HG02884 (cell line): Measurements from ENCODE around the gene FBXO2.
"Not testable (repeated sequence)": the region's sequence is repeated elsewhere in the genome, so short reads cannot be mapped to it uniquely, and the experiment has no call there.

Experiments used
- ATAC-seq: cut with Tn5 transposase; IDR thresholded peaks from one replicate; pipeline ENCODE4 v1.9.1; 2021; ENCODE audit warnings: mild to moderate bottlenecking, moderate library complexity; ENCODE audit not compliant: unreplicated experiment

FBXO2 gene

GRCh38 chr1:11634365-11635192 is 19.6 kb downstream of the FBXO2 start:
- no peak for ATAC-seq

DNA sequence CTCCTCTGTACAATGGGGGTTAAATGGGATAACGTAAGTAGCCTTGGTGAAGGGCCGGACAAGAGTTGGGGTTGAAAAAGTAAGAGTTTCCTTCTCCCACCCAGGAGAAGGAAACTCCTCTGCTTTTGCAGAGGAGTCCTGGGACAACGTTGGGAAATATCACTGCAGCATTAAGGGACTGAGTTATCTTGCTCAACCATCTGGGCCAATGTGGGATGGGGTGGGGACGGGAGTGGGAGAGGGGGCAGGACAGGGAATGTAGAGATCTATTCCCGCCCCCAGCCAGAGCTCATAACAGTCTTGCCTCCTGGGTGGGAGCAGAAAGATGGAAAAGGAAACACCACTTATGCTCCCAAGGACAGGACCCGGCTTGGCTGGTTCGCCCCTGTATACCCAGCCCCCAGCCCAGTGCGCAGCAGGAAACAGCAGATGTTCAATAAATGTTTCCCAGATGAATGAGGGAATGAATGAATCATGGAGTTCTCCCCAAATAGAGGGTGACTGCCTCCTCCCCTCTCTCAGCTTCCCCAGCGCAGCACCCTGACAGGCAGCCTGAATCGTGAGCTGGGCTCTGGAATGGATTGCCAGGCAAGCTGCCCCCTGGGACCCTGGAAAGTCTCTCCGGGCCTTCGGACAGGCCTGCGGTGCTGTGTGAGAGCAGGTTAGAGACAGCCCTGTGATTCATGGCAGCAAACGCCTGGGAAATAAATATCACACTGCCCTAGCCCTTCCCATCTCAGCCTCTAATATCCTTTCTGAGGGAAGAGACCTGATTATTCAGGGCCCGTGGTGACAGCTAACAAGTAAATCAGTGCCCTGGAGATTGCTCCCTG is 24.8 kb downstream of the FBXO2 start:
- ATAC-seq = no peak

GRCh38 chr1:11628767-11629166 is 25.5 kb downstream of the FBXO2 start:
- ATAC-seq = no peak

DNA sequence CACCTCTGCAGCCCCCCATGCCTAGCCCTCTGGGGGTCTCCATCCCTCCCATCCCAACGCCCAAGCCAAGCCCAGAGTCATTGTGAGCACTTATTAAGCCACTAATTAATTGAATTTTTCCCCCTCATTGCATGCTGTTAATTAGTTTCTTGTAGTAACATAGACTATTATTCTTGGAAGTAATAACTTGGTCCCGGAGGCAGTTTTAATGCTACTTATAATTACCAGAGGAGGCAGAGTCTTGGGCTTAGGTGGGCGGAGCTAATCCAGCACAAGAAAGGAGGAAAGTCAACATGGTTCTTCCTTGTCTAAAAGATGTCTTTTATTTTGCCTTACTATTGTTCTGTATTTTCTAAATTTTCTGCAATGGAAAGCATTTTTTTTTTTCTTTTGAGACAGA is 27.7 kb downstream of the FBXO2 start:
- ATAC-seq = no peak

DNA sequence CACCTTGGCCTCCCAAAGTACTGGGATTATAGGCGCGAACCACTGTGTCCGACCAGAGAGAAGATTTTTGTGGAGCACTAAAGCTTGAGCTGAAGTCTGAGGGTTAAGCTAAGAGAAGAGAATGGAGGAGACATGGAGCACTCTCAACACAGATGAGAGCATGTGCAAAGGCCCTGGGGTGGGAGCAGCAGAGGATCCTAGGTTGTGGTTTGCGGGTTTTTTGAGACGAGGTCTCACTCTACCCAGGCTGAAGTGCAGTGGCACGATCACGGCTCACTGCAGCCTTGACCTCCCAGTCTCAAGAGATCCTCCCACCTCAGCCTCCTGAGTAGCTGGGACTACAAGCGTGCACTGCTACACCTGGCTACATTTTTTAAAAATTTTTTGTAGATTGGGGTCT is 30.5 kb downstream of the FBXO2 start:
- ATAC-seq = no peak

DNA sequence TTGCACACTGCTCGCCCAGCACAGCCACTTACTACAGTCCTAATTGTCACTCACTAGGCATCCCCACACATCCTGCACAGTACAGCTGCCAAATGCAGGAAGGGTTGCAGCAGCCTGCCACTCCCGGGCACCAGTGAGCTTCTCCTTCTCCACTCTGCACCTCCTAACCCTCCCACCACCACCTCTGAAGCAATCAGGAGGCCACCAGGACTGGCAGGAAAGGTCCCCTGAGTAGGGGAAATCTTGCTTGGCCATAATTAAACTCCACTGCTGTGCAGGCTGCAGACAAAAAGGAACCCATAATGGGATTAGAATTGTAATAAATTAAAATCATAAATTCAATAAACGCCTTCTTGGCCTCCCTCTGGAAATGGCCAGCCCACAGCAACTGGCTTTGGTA is 31.8 kb downstream of the FBXO2 start:
- ATAC-seq = no peak

GRCh38 chr1:11620924-11621323 is 33.3 kb downstream of the FBXO2 start:
- ATAC-seq = no peak

DNA sequence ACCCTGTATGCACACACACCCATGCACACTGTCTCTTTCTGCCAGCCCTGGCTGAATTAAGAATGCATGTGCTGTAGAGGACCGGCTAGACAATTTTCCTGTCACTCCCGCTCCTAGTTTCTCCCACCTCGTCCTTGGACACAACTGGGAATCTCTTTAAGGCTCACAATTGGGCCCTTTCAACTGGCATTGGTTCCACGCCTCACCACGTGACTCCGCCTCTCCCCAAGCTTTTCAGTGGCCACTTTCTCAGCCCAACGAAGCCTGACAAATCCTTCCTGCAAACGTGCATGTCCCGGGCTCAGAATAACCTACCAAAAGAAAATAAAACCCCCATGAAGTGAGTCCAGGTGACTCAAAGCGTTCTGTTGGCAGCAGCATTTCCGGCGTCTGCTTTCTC is 33.8 kb downstream of the FBXO2 start:
- ATAC-seq = no peak

- no peak for ATAC-seq
These were observed 36.5 kb downstream of the FBXO2 start for GRCh38 chr1:11617741-11618140.

DNA sequence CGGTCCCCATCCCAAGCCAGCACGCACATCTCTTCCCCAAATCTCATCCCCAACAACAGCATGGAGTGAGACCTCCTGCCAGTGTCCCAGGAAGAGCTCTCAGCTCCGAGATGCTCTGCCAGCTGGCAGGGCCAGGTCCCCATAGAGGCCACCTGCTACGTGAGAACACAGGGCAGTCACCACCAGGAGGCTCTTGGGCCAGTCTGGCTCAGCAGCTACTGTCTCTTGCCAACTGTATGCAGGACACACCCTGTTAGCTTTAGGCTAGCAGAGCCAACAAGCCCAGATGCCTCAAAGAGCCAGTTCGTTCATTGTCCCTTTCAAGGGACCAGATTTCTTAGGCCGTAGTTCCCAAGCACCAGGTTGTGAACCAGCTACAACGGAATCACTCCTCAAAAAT is 36.9 kb downstream of the FBXO2 start:
- no peak for ATAC-seq

- no peak for ATAC-seq
These were observed 37.5 kb downstream of the FBXO2 start for GRCh38 chr1:11616766-11617165.

GRCh38 chr1:11615090-11615489 is 39.1 kb downstream of the FBXO2 start:
- no peak for ATAC-seq

DNA sequence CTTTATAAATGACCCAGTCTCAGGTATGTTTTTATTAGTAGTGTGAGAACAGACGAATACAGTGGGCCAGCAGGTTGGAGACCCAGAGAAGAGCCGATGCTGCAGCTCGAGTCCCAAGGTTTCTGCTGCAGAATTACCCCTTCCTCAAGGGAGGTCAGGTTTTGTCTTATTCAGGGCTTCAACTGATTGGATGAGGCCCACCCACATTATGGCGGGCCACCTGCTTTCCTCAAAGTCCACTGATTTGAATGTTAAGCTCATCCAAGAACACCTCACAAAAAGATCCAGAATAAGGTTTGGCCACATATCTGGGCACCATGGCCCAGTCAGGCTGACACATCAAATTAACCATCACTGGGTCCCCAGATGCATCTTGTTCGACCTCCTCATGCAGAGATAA is 40.9 kb downstream of the FBXO2 start:
- ATAC-seq = no peak

GRCh38 chr1:11611638-11612327 is 42.4 kb downstream of the FBXO2 start:
- ATAC-seq = no peak

DNA sequence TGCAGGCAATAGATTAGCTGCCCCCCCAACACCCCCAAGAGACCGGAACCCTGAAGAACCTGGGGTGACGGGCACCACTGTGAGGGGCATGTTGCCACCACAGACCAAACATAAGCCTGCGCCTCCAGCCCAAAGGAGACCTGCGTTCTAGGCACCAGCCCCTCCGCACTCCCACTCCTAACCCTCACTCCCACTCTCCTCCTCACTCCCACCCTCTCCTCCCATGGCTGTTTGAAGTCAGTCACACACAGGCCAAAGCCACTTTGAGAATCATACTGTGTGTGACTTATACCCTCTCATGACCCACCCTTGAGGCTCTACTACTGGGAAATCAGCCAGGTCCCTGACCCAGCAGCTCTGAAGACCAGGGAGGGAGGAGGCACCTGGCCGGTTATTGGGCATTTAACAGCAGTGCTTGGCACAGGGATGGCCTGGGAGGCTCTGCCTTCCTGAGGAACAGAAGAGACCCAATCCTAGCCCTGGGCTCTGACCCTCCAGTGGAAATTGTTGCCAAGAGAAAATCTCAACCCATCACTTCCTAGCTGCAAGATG is 43.5 kb downstream of the FBXO2 start:
- ATAC-seq = no peak

- not testable (repeated sequence) for ATAC-seq
These were observed 44.9 kb downstream of the FBXO2 start for GRCh38 chr1:11609378-11609777.

GRCh38 chr1:11608596-11609130 is 45.6 kb downstream of the FBXO2 start:
- ATAC-seq = not testable (repeated sequence)

DNA sequence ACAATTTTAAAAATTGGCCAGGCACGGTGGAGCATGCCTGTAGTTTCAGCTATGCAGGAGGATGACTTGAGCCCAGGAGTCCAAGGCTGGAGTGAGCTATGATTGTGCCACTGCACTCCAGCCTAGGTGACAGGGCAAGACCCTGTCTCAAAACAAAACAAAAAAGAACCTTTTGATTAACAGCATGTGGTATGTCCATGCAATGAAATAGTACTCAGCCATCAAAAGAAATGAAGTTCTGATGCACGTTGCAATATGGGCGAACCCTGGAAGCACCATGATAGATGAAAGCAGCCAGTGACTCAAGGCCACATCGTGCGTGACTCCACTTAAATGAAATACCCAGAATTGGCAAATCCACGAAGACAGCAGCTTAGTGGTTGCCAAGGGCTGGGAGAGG is 47.5 kb downstream of the FBXO2 start:
- no peak for ATAC-seq

- no peak for ATAC-seq
These were observed 51.2 kb downstream of the FBXO2 start for GRCh38 chr1:11602981-11603380.

- ATAC-seq = no peak
These were observed 51.8 kb downstream of the FBXO2 start for GRCh38 chr1:11602424-11602823.

DNA sequence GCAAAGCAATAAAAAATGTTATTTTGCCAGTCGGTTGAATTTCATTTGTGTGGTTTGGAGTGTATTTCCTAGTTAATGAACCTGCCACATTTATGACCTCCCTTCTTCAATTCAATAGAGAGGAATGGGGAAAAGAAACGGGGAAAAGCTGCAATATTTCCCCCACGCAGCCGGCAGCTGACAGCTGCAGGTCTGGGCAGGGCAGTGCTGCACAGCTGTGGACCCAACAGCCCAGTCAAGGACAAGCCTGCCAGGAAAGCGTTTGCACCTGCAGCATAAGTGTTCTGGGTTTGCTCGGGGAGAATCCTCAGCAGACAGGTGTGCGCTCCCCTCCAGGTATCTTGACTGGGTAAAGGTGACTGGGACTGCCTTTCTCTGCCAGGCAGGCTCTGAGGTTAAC is 53.4 kb downstream of the FBXO2 start:
- ATAC-seq = no peak
